GM10847 (cell line): ENCODE results near the gene AGBL5.

Experiments used
- POLR2A ChIP-seq: IDR thresholded peaks from 2 replicates; pipeline ENCODE4 v1.6.1; 2011; ENCODE audit not compliant: insufficient read length; ENCODE audit errors: extremely low read depth

AGBL5 gene

DNA sequence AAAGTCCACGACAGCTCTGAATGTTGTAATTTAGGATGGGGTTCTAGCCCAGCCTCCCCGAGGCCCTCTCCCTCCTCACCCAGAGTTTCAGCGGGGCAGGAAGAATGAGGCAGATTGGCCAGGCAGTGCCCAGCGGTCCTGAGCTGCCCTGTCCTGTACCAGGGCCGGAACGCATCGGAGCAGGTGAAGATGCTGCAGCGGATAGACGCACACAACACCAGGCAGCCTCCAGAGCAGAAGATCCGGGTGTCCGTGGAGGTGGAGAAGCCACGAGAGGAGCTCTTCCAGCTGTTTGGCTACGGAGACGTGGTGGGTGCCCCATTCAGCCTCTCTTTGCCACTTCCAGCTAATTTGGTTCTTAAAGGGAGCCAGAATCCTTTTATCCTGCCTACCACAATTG is 45.9 kb downstream of the AGBL5 start:
- TF ChIP-seq POLR2A: no peak

DNA sequence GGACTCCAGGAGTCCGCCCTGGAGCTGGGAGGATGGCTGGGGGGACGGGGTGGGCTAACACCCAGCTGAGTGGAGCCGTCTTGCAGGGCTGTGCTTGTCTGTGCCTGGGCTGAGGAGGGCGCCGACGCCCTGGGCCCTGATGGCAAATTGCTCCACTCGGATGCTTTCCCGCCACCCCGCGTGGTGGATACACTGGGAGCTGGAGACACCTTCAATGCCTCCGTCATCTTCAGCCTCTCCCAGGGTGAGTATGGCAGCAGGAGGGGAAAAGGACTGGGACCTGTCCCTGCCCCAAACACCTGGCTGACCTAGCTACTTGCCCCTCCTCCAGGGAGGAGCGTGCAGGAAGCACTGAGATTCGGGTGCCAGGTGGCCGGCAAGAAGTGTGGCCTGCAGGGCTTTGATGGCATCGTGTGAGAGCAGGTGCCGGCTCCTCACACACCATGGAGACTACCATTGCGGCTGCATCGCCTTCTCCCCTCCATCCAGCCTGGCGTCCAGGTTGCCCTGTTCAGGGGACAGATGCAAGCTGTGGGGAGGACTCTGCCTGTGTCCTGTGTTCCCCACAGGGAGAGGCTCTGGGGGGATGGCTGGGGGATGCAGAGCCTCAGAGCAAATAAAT is 48.0 kb downstream of the AGBL5 start:
- no peak for TF ChIP-seq POLR2A

DNA sequence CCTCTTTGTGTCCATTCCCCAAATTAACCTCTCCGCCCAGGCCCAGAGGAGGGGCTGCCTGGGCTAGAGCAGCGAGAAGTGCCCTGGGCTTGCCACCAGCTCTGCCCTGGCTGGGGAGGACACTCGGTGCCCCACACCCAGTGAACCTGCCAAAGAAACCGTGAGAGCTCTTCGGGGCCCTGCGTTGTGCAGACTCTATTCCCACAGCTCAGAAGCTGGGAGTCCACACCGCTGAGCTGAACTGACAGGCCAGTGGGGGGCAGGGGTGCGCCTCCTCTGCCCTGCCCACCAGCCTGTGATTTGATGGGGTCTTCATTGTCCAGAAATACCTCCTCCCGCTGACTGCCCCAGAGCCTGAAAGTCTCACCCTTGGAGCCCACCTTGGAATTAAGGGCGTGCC is 48.6 kb downstream of the AGBL5 start:
- no peak for TF ChIP-seq POLR2A

DNA sequence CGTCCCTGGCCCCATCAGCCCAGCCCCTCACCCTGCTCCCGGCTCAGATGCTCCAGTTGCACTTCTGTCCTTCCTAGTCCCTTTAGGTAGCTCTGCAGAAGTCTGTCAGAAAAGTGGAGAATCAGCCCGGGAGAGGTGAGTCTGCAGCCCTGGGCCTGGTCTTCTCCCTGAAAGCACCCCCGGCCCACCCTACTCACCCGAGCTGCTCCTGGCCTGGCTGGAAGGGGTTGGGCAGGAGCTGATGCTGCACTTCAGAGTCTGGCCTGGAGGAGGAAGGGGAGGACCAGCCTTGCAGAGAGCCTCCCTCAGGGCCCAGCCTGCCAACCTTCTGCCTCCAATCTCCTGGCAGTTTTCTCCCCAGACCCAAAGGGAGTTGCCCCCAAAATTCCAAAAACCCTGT is 50.9 kb downstream of the AGBL5 start:
- no peak for TF ChIP-seq POLR2A

DNA sequence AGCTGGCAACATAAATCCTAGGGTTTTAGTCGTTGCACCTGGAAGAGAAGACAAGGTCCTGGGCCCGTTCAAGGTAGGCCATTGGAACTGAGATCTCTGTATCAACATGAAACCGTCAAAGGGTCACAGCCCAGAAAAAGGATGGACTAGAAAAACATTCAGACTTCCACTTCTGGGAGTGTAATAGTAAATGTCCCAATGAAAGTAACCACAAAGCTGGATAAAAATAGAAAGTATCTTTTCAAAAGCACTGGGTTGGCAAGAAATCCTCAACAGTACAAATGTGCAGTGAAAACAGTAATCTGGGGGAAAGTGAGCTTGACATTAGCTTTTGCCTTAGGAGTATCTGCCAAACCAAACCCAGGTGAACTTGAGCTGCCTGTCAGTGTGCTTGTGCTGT is 54.5 kb downstream of the AGBL5 start:
- no peak for TF ChIP-seq POLR2A

DNA sequence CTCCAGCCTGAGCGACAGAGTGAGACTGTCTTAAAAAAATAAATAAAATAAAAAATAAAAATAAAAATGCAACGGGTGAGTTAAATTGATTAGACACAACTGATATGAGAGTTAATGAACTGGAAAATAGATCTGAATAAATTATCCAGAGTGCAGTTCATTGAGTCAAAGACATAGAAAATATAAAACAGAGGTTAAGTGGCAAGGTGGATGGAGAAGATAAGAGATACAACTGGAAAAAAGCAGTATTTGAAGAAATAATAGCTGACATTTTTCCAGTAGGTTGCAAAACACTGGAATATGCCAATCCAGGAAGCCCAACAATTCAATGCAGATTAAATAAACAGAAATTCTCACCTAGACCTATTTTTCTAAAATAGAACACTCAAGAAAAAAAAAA is 56.8 kb downstream of the AGBL5 start:
- no peak for TF ChIP-seq POLR2A

DNA sequence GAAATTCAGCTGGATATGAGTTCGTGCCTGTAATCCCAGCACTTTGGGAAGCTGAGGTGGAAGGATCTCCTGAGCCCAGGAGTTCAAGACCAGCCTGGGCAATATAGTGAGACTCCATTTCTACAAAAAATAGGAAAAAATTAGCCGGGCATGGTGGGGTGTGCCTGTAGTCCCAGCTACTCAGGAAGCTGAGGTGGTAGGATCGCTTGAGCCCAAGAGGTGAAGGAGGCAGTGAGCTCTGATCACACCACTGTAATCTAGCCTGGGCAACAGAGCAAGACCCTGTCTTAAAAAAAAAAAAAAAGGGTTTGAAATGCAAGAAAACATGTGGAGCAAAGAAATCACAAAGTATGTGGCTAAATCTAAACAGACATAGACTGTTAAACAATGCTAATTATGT is 57.6 kb downstream of the AGBL5 start:
- no peak for TF ChIP-seq POLR2A

DNA sequence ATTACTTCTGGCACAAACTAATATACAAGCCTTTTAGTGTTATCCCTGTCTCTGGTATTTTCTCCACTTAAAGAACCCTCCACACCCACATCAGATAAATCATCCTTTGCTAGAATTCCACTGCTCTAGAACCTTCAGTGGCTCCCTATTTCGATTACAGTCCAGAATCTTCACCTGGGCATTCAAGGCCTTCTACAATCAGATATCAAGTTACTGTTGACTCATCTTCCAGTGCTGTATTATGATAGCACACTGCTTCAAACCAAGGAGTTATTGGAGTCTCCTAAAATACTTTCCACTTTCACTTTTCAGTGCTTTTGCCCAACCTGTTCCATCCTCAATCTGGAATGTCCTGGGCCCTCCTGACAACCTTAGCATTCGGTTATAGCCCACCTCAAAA is 64.1 kb downstream of the AGBL5 start:
- no peak for TF ChIP-seq POLR2A

DNA sequence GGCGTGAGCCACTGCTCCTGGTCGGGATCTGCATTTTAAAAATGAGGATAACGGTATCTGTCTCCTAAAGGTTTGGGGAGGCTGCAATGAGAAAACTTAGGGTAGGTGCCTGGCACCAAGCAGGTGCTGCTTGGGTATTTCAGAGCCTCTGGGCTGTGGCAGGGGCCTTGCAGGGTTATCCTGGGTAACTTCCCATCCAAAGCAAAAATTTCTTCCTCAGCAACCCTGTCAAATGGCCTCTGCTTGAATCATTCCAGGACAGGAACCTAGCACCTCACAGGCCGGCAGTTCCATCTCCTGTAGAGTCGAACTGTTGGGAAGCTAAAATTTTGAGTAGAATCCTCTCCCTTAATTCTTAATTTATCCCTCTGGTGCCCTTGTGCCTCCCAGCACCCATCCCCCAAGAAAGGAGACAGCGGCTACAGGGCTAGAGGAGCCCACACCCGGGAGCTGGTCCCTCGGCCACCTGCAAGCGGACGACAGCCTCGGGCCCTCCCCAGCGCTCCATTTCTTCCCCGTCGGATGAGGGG is 66.6 kb downstream of the AGBL5 start:
- no peak for TF ChIP-seq POLR2A

DNA sequence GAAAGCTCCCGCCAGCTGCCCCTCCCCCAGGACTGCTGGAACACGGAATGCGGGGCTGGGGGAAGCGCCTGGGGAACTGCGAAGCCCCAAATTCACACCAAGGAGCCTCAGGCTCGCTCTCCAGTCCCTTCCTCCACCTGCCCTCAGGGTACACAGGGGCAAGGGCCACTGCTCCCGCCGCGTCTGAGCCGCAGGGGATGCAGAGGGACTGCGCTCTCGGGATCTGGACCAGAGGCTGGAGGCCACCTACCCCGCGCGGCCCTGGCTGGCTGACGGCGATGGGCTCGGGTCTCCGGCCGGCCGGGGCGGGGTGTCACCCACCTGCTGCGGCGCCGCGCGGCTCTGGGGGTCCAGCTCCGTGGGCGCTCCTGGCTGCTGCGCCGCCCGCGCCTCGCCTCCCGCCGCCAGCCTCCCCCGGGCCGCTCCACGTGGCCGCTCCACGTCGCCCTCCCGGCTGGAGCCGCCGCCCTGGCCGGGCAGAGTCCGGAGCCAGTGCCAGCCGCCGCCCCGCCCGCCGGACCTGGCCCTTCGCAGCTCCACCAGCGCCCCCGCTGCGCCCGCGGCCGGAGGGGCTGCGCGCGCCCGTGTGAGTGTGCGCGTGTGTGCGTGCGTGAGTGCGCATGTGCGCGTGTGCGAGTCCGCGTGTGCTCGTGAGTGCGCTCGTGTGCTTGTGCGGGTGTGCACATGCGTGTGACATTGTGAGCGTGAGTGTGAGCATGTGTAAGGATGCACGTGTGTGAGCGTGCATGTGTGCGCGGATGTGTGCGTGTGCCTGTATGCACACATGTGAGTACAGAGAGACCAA is 67.3 kb downstream of the AGBL5 start, which contains the start of gene CGREF1:
TSS of gene CGREF1 (minus strand) at position 604 of the 805 bp plus-strand sequence. CDS start 14,762 bp downstream, outside the sequence.
- TF ChIP-seq POLR2A: no peak
